Measurements from ENCODE around the gene WDR6. TPM values are rescaled to one million over a fixed set of nuclear protein-coding genes. Genes with fewer than 3 reads are reported as not detected.

The WDR6 gene
- total and polyA plus RNA-seq, 9 of the 15 experiments (the other 6 are each of a cell fraction or from before 2014, with no cell fraction given), result 8.9 to 90.6 (median 44.7) TPM

- TF ChIP-seq CEBPZ (IDR thresholded peaks at IDR 0.05; ENCODE audit: borderline replicate concordance, low read depth, low read length) (no peak), MAZ (CRISPR knock-in tag; conservative IDR thresholded peaks at IDR 0.05 in 1 of 2, IDR thresholded peaks at IDR 0.05 in 1 of 2) (peak; percentile 62 to 90), BRCA1 (IDR thresholded peaks at IDR 0.05) (no peak), BRCA1 (CRISPR knock-in tag; IDR thresholded peaks at IDR 0.05) (no peak), CXXC5 (CRISPR knock-in tag; IDR thresholded peaks at IDR 0.05) (peak; percentile 66; the same call in 1 of the 2 replicates), POLR2A (conservative IDR thresholded peaks at IDR 0.05) (no peak), HMGXB4 (CRISPR knock-in tag; IDR thresholded peaks at IDR 0.05) (no peak), IFI16 (CRISPR knock-in tag; IDR thresholded peaks at IDR 0.05) (no peak), HNRNPLL (IDR thresholded peaks at IDR 0.05; ENCODE audit: low read depth, low read length, poor library complexity, severe bottlenecking) (peak; percentile 90), MTA1 (IDR thresholded peaks at IDR 0.05; ENCODE audit: borderline replicate concordance) (peak; percentile 84), ATF1 (CRISPR knock-in tag; IDR thresholded peaks at IDR 0.05) (no peak), ATF1 (tag; IDR thresholded peaks at IDR 0.05) (peak; percentile 82), ZNF133 (CRISPR knock-in tag; IDR thresholded peaks at IDR 0.05) (no peak), ARHGAP35 (IDR thresholded peaks at IDR 0.05; ENCODE audit: partially characterized antibody) (no peak), CHD2 (IDR thresholded peaks at IDR 0.05; ENCODE audit: low read depth, low read length) (peak; percentile 45; the same call in 1 of the 2 replicates), THRAP3 (IDR thresholded peaks at IDR 0.05; ENCODE audit: borderline replicate concordance) (no peak), ARID1B (IDR thresholded peaks at IDR 0.05) (peak; percentile 81), FOXK1 (CRISPR knock-in tag; IDR thresholded peaks at IDR 0.05; ENCODE audit: borderline replicate concordance) (no peak)
- TF ChIP-seq, protein P1, sequence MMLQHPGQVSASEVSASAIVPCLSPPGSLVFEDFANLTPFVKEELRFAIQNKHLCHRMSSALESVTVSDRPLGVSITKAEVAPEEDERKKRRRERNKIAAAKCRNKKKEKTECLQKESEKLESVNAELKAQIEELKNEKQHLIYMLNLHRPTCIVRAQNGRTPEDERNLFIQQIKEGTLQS (IDR thresholded peaks at IDR 0.05), result peak; percentile 93
- TF ChIP-seq, protein P1 (CRISPR knock-in tag; conservative IDR thresholded peaks at IDR 0.05), result no peak
- TF ChIP-seq, protein P2, sequence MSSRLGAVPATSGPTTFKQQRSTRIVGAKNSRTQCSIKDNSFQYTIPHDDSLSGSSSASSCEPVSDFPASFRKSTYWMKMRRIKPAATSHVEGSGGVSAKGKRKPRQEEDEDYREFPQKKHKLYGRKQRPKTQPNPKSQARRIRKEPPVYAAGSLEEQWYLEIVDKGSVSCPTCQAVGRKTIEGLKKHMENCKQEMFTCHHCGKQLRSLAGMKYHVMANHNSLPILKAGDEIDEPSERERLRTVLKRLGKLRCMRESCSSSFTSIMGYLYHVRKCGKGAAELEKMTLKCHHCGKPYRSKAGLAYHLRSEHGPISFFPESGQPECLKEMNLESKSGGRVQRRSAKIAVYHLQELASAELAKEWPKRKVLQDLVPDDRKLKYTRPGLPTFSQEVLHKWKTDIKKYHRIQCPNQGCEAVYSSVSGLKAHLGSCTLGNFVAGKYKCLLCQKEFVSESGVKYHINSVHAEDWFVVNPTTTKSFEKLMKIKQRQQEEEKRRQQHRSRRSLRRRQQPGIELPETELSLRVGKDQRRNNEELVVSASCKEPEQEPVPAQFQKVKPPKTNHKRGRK (tag; IDR thresholded peaks at IDR 0.05), result no peak
Measured at GRCh38 chr3:48989796-48990635, 17.2 kb upstream of the WDR6 start, which contains the start of gene P4HTM (continued).
